ENCODE results near the gene APOOL. TPM values are rescaled to one million over a fixed set of nuclear protein-coding genes. Genes with fewer than 3 reads are reported as not detected.

The APOOL gene
- total and polyA plus RNA-seq, 2 of the 13 experiments (the other 11 are each of a cell fraction or from before 2014, with no cell fraction given), result 7.3 to 13.9 TPM

DNA sequence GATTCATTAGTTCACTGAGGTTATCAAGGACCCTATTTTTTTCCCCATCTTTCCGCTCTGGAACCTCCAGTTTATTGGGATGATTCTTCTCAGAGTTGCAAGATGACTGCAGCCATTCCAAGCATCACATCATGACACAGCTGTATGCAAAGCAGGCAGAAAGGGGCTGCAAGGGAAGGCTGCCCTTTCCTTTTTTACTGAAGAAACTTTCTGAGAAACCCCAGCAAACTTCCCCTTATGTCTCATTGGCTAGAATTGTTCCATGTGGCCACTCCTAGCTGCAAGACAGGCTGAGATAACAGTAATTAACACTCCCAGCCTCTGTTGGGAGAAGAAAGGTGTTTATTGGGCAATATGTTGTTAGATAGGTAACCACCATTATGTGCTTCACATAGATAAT lies 137.3 kb downstream of the APOOL start:
- FAIRE-seq (no peak), ATAC-seq (no peak), DNase-seq (ENCODE audit: low spot score) (no peak)
- H3K36me3 ChIP-seq (replicated peaks in 1 of 2; ENCODE audit: control insufficient read depth in 1 of 2, insufficient read depth in 2 of 2, low read length in 2 of 2), result no peaks in the 10 kb centered on the region
- no peaks in the 10 kb centered on the region for H4K20me1 ChIP-seq (ENCODE audit: insufficient read depth, low read length)
- 86% methylated on average over 1 of the region's 1 CpG for WGBS (ENCODE audit: low lambda C conversion rate)
- H2AFZ ChIP-seq (ENCODE audit: low read length), result no peak overlapping the region
- H3K27me3 ChIP-seq (ENCODE audit: control insufficient read depth in 1 of 2, insufficient read depth in 2 of 2, low read length in 2 of 2), result no peaks in the 10 kb centered on the region
- no peak overlapping the region for H3K4me3 ChIP-seq (replicated peaks in 1 of 3; ENCODE audit: insufficient read depth in 1 of 3, low read depth in 2 of 3, low read length in 3 of 3)
- in situ Hi-C loops (cut with HindIII; ENCODE audit: extremely low pct_ligation_motif_present, low pct_unique_long_range_greater_than_20kb) (no loop called here), intact Hi-C loops (cut with micrococcal nuclease; ENCODE audit: unreplicated experiment) (no loop called here)
- no peak for TF ChIP-seq TCF7L2 (IDR thresholded peaks at IDR 0.05; ENCODE audit: low read depth, low read length)
- TF ChIP-seq HNRNPLL (IDR thresholded peaks at IDR 0.05; ENCODE audit: low read depth, low read length, poor library complexity, severe bottlenecking), result no peak
- TF ChIP-seq HES4 (CRISPR knock-in tag; IDR thresholded peaks at IDR 0.05; ENCODE audit: borderline replicate concordance), result no peak
- TF ChIP-seq ZNF33B (CRISPR knock-in tag; IDR thresholded peaks at IDR 0.05), result no peak
- no peak for TF ChIP-seq HMG20A (CRISPR knock-in tag; IDR thresholded peaks at IDR 0.05; ENCODE audit: borderline replicate concordance)
- TF ChIP-seq HNF1A (IDR thresholded peaks at IDR 0.05; ENCODE audit: low read depth), result no peak
- TF ChIP-seq HNF1A (CRISPR knock-in tag; IDR thresholded peaks at IDR 0.05; ENCODE audit: borderline replicate concordance), result no peak
- no peak for TF ChIP-seq ZNF879 (CRISPR knock-in tag; IDR thresholded peaks at IDR 0.05)
- no peak for TF ChIP-seq U2AF1 (optimal IDR thresholded peaks at IDR 0.05; ENCODE audit: low read depth, low read length)
- TF ChIP-seq ZNF335 (CRISPR knock-in tag; IDR thresholded peaks at IDR 0.05), result no peak
- no peak for TF ChIP-seq SNRNP70 (IDR thresholded peaks at IDR 0.05; ENCODE audit: low read depth, low read length)
- TF ChIP-seq ELF1 (CRISPR knock-in tag; IDR thresholded peaks at IDR 0.05), result no peak
- no peak for TF ChIP-seq ZNF180 (CRISPR knock-in tag; IDR thresholded peaks at IDR 0.05; ENCODE audit: borderline replicate concordance, low read depth)
- no peak for TF ChIP-seq MTF2 (CRISPR knock-in tag; IDR thresholded peaks at IDR 0.05; ENCODE audit: borderline replicate concordance)
- no peak for TF ChIP-seq ZNF776 (CRISPR knock-in tag; IDR thresholded peaks at IDR 0.05)
- no peak for TF ChIP-seq HNRNPL (IDR thresholded peaks at IDR 0.05; ENCODE audit: low read depth, low read length)
- no peaks in the 10 kb centered on the region for H3K9me3 ChIP-seq (ENCODE audit: low read length)
- BruUV-seq (replicated peaks), result no TSS peak
- no peak overlapping the region for H3K4me2 ChIP-seq (ENCODE audit: low read depth, low read length)
- H3K9ac ChIP-seq (ENCODE audit: insufficient read depth, low read depth, low read length), result no peak overlapping the region
- H3K79me2 ChIP-seq (ENCODE audit: insufficient read depth, low read length), result no peaks in the 10 kb centered on the region
- CTCF ChIA-PET (ENCODE audit: low intra/inter-chr PET ratio, low total read pairs), result no interaction called here
- H3K27ac ChIP-seq (ENCODE audit: extremely low read length, insufficient read depth, low read length), result no peak overlapping the region
- H3K4me1 ChIP-seq (ENCODE audit: insufficient read depth, low read length), result no peaks in the 10 kb centered on the region
- POLR2A ChIA-PET, result no interaction called here

Data from HepG2 (cell line).